K562 (cell line): Measurements from ENCODE around the gene SH2D3A.

Source experiments
- HDAC1 ChIP-seq, 2 experiments: fragments of 450-650 bp; IDR thresholded peaks; 2 replicates each; pipeline ENCODE4 v1.6.1; 2016 to 2017; ENCODE audit warnings: inconsistent platforms in 1 of 2, mild to moderate bottlenecking in 1 of 2, moderate library complexity in 1 of 2
- MCM5 ChIP-seq: fragments of 450-650 bp; IDR thresholded peaks from 2 replicates; pipeline ENCODE4 v1.6.1; 2016; ENCODE audit warnings: low read depth
- MTA3 ChIP-seq: fragments of 450-650 bp; formaldehyde crosslinking; IDR thresholded peaks from 2 replicates; pipeline ENCODE4 v1.6.1; 2017; ENCODE audit warnings: mild to moderate bottlenecking, borderline replicate concordance

- TF ChIP-seq MTA3 (no peak), MCM5 (no peak), HDAC1 (IDR thresholded peaks at IDR 0.05) (no peak)
Observed at GRCh38 chr19:6807291-6807690, 40.1 kb upstream of the SH2D3A start.
